Measurements from ENCODE around the gene ACAP1. TPM values are rescaled to one million over a fixed set of nuclear protein-coding genes. Genes with fewer than 3 reads are reported as not detected.

Gene ACAP1, protein sequence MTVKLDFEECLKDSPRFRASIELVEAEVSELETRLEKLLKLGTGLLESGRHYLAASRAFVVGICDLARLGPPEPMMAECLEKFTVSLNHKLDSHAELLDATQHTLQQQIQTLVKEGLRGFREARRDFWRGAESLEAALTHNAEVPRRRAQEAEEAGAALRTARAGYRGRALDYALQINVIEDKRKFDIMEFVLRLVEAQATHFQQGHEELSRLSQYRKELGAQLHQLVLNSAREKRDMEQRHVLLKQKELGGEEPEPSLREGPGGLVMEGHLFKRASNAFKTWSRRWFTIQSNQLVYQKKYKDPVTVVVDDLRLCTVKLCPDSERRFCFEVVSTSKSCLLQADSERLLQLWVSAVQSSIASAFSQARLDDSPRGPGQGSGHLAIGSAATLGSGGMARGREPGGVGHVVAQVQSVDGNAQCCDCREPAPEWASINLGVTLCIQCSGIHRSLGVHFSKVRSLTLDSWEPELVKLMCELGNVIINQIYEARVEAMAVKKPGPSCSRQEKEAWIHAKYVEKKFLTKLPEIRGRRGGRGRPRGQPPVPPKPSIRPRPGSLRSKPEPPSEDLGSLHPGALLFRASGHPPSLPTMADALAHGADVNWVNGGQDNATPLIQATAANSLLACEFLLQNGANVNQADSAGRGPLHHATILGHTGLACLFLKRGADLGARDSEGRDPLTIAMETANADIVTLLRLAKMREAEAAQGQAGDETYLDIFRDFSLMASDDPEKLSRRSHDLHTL
- total RNA-seq (100 to 1,000 TPM in 1 of 2 donors, 10 to 100 TPM in 1; 12.6 to 140 TPM), polyA plus RNA-seq (ENCODE audit: insufficient read depth, low read depth, low replicate concordance) (95.2 TPM)
- long read RNA-seq, donor 1, full-length matches to known transcripts = 9 of 9 reads
- long read RNA-seq, donor 1, partial matches to known transcripts = 0 of 9 reads
- long read RNA-seq, donor 1, other reads (novel, unspliced or antisense) = 0 of 9 reads
- long read RNA-seq, donor 2, full-length matches to known transcripts = 8 of 8 reads
- long read RNA-seq, donor 2, partial matches to known transcripts = 0 of 8 reads
- long read RNA-seq, donor 2, other reads (novel, unspliced or antisense) = 0 of 8 reads

DNA sequence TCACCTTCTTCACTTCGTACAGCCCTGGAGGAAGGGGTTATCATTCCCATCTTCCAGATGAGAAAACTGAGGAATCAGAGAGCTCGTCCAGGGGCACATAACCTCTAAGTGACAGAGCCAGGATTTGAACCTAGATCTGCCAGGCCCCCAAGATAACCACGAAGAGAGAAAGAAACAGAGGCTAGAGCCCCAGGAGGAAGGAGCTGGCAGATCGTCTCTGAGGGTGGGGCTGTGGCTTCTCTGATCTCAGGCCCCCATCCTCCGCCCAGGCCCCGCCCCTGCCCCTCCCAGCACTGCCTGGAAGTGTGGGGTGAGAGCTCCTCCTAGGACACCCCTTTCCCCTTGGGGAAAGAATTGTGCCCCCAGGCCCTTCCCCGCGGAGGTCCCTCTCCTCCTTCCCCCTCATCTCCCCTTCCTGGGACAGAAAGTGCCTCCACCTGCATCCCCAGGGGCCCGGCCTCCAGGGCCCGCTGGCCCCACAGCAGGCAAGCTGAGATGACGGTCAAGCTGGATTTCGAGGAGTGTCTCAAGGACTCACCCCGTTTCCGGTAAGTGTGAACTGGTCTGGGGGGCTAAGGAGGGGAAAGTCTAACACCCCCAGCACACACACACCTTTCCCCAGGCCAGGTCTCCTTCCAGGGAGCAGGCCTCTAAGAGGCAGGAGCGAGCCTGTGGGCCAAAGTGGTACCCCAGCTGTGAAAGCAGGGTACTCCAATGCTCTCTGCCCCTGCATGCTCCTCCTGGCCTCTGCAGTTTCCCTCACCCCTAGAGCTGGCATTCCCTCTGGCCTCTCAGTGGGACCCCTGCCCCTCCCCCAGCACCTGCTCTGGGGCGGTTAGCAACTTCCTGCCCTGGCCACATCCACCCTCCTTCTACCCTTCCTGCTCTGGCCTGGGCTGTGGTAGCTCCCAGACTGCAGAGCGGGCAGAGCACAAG lies at the start of gene ACAP1:
TSS of gene ACAP1 (plus strand) at position 290 of the 936 bp plus-strand sequence. CDS start at position 496, 206 bp downstream.
- 44 to 51% methylated on average over 13 to 17 of the region's 17 CpGs for WGBS, 2 donors
- no peaks in the 10 kb centered on the region for H3K4me1 ChIP-seq
- intact Hi-C loops (cut with DNase I; ENCODE audit: low total_unique reads) = no loop called here
- no peak within 1 kb of the TSS for H3K4me3 ChIP-seq
- H3K9me3 ChIP-seq = no peaks in the 10 kb centered on the region
- H3K27ac ChIP-seq = no peak within 1 kb of the TSS
- H3K36me3 ChIP-seq (ENCODE audit: low read depth, missing control alignments) = no peaks in the 10 kb centered on the region
- DNase-seq = no peak
- no peaks in the 10 kb centered on the region for H3K27me3 ChIP-seq
- TF ChIP-seq, protein P1, sequence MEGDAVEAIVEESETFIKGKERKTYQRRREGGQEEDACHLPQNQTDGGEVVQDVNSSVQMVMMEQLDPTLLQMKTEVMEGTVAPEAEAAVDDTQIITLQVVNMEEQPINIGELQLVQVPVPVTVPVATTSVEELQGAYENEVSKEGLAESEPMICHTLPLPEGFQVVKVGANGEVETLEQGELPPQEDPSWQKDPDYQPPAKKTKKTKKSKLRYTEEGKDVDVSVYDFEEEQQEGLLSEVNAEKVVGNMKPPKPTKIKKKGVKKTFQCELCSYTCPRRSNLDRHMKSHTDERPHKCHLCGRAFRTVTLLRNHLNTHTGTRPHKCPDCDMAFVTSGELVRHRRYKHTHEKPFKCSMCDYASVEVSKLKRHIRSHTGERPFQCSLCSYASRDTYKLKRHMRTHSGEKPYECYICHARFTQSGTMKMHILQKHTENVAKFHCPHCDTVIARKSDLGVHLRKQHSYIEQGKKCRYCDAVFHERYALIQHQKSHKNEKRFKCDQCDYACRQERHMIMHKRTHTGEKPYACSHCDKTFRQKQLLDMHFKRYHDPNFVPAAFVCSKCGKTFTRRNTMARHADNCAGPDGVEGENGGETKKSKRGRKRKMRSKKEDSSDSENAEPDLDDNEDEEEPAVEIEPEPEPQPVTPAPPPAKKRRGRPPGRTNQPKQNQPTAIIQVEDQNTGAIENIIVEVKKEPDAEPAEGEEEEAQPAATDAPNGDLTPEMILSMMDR (IDR thresholded peaks at IDR 0.05) = no peak
- no peak for TF ChIP-seq POLR2A (IDR thresholded peaks at IDR 0.05)

DNA sequence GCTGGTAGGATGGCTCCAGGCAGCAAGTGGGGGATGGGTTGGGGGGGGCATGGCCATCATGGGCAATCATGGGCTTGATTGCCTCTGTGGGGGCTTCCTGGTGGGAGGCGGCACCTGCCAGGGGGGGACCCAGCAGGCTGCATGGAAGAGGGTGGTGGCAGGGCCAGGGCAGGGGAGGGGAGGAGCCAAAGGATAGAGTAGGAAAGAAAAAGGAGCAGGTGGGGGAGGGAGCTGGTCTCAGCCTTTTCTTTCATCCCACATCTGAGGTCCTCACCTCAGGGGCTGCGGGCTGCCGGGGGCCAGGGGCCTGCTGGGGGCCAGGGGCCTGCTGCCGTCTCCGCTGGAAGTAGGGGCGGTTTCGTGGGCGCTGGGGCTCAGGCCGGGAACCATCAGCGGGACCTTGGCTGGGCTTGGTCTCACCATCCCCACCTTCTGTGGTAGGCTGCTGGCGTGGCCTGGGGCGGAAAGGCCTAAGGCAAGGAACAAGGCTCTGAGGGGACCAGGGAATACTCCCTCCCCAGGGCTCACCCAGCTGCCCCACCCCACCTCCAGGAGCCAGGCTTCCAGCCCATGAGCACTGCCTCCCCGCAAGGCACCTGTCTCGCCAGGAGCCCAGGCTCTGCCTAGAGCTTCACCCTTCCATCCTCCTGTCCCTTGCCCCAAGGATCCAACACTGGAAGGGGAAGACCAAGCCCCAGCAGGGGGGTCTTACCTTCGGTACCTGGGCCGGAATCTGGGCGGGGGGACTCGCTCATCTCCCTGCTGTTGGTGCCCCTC lies 46.9 kb upstream of the ACAP1 start:
- no peaks in the 10 kb centered on the region for H3K36me3 ChIP-seq (ENCODE audit: low read depth, missing control alignments)
- TF ChIP-seq, protein P1 (IDR thresholded peaks at IDR 0.05) = no peak
- TF ChIP-seq POLR2A (IDR thresholded peaks at IDR 0.05) = no peak
- H3K27ac ChIP-seq = no peak overlapping the region
- intact Hi-C loops (cut with DNase I; ENCODE audit: low total_unique reads) = no loop called here
- no peak for DNase-seq
- no peak overlapping the region for H3K4me3 ChIP-seq
- H3K27me3 ChIP-seq = no peaks in the 10 kb centered on the region
- WGBS, 2 donors = 79% methylated on average over 10 to 18 of the region's 18 CpGs
- H3K9me3 ChIP-seq = no peaks in the 10 kb centered on the region
- peaks cover 15% of the 10 kb centered on the region for H3K4me1 ChIP-seq

DNA sequence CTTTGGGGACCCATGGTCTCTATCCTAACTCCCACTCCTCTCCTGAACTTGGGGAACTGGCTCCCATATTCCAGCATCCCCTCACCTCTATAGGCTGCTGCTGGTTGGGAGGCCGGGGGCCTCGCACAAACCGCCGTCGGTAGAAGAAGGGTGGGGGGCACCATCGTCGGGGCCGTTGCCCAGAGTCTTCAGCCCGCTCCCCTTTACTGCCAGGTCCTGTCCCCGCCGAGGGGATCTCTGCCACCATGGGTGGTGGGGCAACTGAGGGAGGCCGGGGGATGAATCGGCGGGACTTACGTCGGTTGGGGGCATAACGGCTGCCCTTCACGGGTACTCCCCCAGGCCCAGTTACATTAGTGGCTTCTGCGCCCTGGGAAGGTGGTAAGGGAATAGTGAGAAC lies 46.2 kb upstream of the ACAP1 start:
- no peak for DNase-seq
- no peaks in the 10 kb centered on the region for H3K36me3 ChIP-seq (ENCODE audit: low read depth, missing control alignments)
- no peak for TF ChIP-seq POLR2A (IDR thresholded peaks at IDR 0.05)
- TF ChIP-seq, protein P1 (IDR thresholded peaks at IDR 0.05) = no peak
- WGBS, 2 donors = 87 to 94% methylated on average over 14 to 19 of the region's 19 CpGs
- H3K4me3 ChIP-seq = no peak overlapping the region
- H3K9me3 ChIP-seq = no peaks in the 10 kb centered on the region
- intact Hi-C loops (cut with DNase I; ENCODE audit: low total_unique reads) = no loop called here
- H3K4me1 ChIP-seq = peaks cover 20% of the 10 kb centered on the region
- H3K27me3 ChIP-seq = no peaks in the 10 kb centered on the region
- no peak overlapping the region for H3K27ac ChIP-seq

DNA sequence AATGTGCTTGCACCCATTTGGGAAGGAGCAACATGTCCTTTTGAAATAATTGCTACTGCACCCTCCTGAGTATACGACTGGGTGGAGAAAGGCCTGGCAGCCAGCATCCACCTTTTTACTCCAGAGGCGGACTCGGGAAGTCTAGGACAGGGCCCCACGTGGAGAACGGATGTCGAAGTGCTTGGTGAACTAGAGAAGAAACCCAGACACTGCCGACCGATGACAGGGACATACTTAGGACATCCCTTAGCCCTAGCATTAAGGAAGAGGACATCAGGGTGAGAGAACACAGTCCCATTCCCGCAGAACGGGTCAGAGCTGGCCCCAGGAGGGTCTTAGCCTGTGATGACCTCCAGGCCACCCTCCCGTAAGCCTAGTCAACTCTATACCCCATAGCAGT lies 45.6 kb upstream of the ACAP1 start:
- H3K4me1 ChIP-seq = peaks cover 20% of the 10 kb centered on the region
- WGBS, 2 donors = 85 to 86% methylated on average over 4 to 11 of the region's 11 CpGs

More for the DNA sequence above, 45.6 kb upstream of the ACAP1 start:
- no peak for DNase-seq
- Histone ChIP-seq H3K36me3 (ENCODE audit: low read depth, missing control alignments) (no peaks in the 10 kb centered on the region), H3K27ac (no peak overlapping the region), H3K4me3 (no peak overlapping the region), H3K27me3 (no peaks in the 10 kb centered on the region), H3K9me3 (no peaks in the 10 kb centered on the region)
- TF ChIP-seq, protein P1 (IDR thresholded peaks at IDR 0.05) = no peak
- no peak for TF ChIP-seq POLR2A (IDR thresholded peaks at IDR 0.05)
- intact Hi-C loops (cut with DNase I; ENCODE audit: low total_unique reads) = no loop called here

Measured in testis (tissue), 5 donors.